Adipocyte (in vitro differentiated cells): ENCODE measurements around the gene DPP6.

Experiments used
- DNase-seq: peaks from one replicate; pipeline ENCODE4 v3.0.0-alpha.2; 2015; ENCODE audit warnings: low read depth
- H3K27me3 ChIP-seq: replicated peaks from 2 replicates; pipeline ENCODE4 v1.7.0; 2013; ENCODE audit warnings: mild to moderate bottlenecking, low read length, moderate library complexity; ENCODE audit not compliant: control insufficient read depth, insufficient read depth
- H3K36me3 ChIP-seq: 2 replicates; pipeline ENCODE4 v1.7.0; 2013; ENCODE audit warnings: low read length, mild to moderate bottlenecking, moderate library complexity; ENCODE audit not compliant: control insufficient read depth, insufficient read depth, severe bottlenecking
- H3K4me1 ChIP-seq: 2 replicates; pipeline ENCODE4 v1.7.0; 2013; ENCODE audit warnings: mild to moderate bottlenecking, low read length, moderate library complexity; ENCODE audit not compliant: control insufficient read depth, insufficient read depth
- H3K4me3 ChIP-seq: 2 replicates; pipeline ENCODE4 v1.7.0; 2013; ENCODE audit warnings: mild to moderate bottlenecking, low read length, moderate library complexity
- H3K9ac ChIP-seq: 2 replicates; pipeline ENCODE4 v1.7.0; 2013; ENCODE audit warnings: mild to moderate bottlenecking, low read length, moderate library complexity
- H3K9me3 ChIP-seq: 2 replicates; pipeline ENCODE4 v1.7.0; 2013; ENCODE audit warnings: mild to moderate bottlenecking, low read length, moderate library complexity; ENCODE audit not compliant: control insufficient read depth

The DPP6 gene

DNA sequence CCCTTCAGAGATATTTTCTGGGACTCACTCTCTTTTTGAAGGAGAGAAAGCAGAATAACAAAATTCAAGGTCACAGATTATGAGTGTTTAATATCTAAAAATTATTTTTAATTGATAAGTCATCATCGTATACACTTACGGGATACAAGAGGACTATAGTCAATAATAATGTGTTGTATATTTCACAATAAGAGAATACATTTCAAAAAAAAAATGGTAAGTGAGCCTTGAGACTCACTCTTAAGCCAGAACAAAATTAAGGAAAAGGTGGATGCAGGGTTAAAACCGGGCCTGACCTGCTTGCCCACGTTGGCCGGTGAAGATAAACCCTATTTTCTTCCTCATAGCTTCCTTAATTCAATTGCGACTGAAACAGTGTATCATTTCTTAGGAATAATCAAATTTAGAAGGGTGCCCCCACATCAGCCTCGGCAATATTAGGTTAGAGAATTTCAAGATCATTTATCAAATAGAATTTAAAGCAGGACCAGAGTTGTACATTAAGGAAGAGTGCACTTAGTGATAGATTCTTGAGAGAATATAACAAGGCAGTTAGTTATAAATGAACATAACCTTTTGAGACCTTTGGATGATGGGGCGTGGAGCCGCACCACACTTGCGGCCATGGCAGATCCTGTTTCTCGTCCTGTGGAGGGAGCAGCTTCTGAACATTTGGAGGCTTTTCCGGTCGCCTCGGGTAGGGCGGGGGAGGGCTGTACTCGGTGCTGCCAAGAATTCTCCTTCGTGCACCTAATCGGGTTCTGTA is 628.9 kb downstream of the DPP6 start:
- Histone ChIP-seq H3K4me3 (no peak overlapping the region), H3K9me3 (no peaks in the 10 kb centered on the region), H3K36me3 (no peaks in the 10 kb centered on the region), H3K9ac (no peak overlapping the region), H3K27me3 (no peaks in the 10 kb centered on the region), H3K4me1 (no peaks in the 10 kb centered on the region)
- no peak for DNase-seq

DNA sequence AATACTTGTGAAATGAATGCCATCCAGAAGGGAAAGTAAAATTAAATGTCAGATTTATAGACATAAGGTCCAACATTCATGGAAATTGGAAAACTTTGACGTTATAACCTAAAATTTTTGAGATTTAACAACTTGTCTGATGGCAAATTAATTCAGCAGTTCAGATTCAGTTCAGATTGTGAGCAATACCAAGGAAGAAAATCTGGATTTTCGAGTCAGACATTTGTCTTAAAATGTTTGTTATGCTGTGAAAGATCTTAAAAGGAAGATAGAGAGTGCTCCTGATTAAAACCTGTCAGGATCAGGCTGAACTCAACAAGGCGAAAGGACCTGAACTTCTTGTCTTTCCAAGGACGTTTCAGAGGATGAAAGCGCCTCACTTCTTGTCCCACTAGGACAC is 629.8 kb downstream of the DPP6 start:
- Histone ChIP-seq H3K9ac (no peak overlapping the region), H3K27me3 (no peaks in the 10 kb centered on the region), H3K4me3 (no peak overlapping the region), H3K4me1 (no peaks in the 10 kb centered on the region), H3K36me3 (no peaks in the 10 kb centered on the region), H3K9me3 (no peaks in the 10 kb centered on the region)
- no peak for DNase-seq

- Histone ChIP-seq H3K9ac (no peak overlapping the region), H3K9me3 (no peaks in the 10 kb centered on the region), H3K36me3 (no peaks in the 10 kb centered on the region), H3K4me1 (no peaks in the 10 kb centered on the region), H3K4me3 (no peak overlapping the region), H3K27me3 (no peaks in the 10 kb centered on the region)
- no peak for DNase-seq
Measured at GRCh38 chr7:154684666-154685563, 632.7 kb downstream of the DPP6 start.

- H3K9ac ChIP-seq, result no peak overlapping the region
- no peak overlapping the region for H3K4me3 ChIP-seq
Measured at GRCh38 chr7:154685564-154685901, 633.3 kb downstream of the DPP6 start.

DNA sequence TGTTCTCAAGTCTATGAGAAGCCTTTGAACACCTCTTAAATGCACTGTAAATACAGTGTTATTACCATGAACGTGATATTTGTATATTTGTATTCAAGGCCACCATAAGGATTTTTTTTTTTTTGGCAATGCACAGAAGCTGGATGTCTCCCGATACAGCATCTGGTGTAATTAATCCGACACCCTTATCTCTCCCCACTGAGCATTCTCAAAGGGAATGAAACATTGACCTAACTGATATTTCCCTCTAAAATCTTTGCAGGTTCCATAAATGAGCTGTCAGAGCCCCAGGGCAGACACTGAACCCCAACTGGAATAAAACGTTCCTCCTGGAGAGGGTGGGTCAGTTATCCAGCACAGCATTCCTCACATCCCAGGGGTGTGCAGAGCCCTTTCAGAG is 634.1 kb downstream of the DPP6 start:
- no peak overlapping the region for H3K4me3 ChIP-seq
- no peaks in the 10 kb centered on the region for H3K27me3 ChIP-seq
- H3K9ac ChIP-seq, result no peak overlapping the region
- H3K9me3 ChIP-seq, result peaks cover 5% of the 10 kb centered on the region
- H3K36me3 ChIP-seq, result no peaks in the 10 kb centered on the region
- DNase-seq, result no peak
- no peaks in the 10 kb centered on the region for H3K4me1 ChIP-seq

More at GRCh38 chr7:154685564-154685901, 633.3 kb downstream of the DPP6 start:
- H3K36me3 ChIP-seq, result no peaks in the 10 kb centered on the region
- no peaks in the 10 kb centered on the region for H3K27me3 ChIP-seq
- no peaks in the 10 kb centered on the region for H3K4me1 ChIP-seq
- no peak for DNase-seq
- peaks cover 3% of the 10 kb centered on the region for H3K9me3 ChIP-seq

- Histone ChIP-seq H3K4me1 (no peaks in the 10 kb centered on the region), H3K9me3 (peaks cover 5% of the 10 kb centered on the region)
Measured at GRCh38 chr7:154688952-154689351, 636.8 kb downstream of the DPP6 start.

GRCh38 chr7:154690411-154690810 is 638.2 kb downstream of the DPP6 start:
- H3K36me3 ChIP-seq, result no peaks in the 10 kb centered on the region
- no peak overlapping the region for H3K9ac ChIP-seq
- no peak overlapping the region for H3K4me3 ChIP-seq
- H3K27me3 ChIP-seq, result no peaks in the 10 kb centered on the region
- H3K9me3 ChIP-seq, result peaks cover 5% of the 10 kb centered on the region
- DNase-seq, result no peak
- H3K4me1 ChIP-seq, result no peaks in the 10 kb centered on the region

More at GRCh38 chr7:154688952-154689351, 636.8 kb downstream of the DPP6 start:
- no peak for DNase-seq
- no peak overlapping the region for H3K4me3 ChIP-seq
- H3K36me3 ChIP-seq, result no peaks in the 10 kb centered on the region
- H3K27me3 ChIP-seq, result no peaks in the 10 kb centered on the region
- H3K9ac ChIP-seq, result no peak overlapping the region

GRCh38 chr7:154693661-154694060 is 641.5 kb downstream of the DPP6 start:
- Histone ChIP-seq H3K4me1 (no peaks in the 10 kb centered on the region), H3K27me3 (no peaks in the 10 kb centered on the region), H3K36me3 (no peaks in the 10 kb centered on the region), H3K9me3 (peaks cover 5% of the 10 kb centered on the region), H3K4me3 (no peak overlapping the region), H3K9ac (no peak overlapping the region)
- DNase-seq, result no peak

- H3K4me3 ChIP-seq, result no peak overlapping the region
- no peaks in the 10 kb centered on the region for H3K4me1 ChIP-seq
- H3K9me3 ChIP-seq, result no peaks in the 10 kb centered on the region
- no peaks in the 10 kb centered on the region for H3K27me3 ChIP-seq
- no peaks in the 10 kb centered on the region for H3K36me3 ChIP-seq
- no peak overlapping the region for H3K9ac ChIP-seq
- no peak for DNase-seq
Measured at GRCh38 chr7:154695836-154696235, 643.6 kb downstream of the DPP6 start.

GRCh38 chr7:154696556-154696955 is 644.4 kb downstream of the DPP6 start:
- Histone ChIP-seq H3K9me3 (no peaks in the 10 kb centered on the region), H3K9ac (no peak overlapping the region), H3K4me3 (no peak overlapping the region), H3K27me3 (no peaks in the 10 kb centered on the region), H3K36me3 (no peaks in the 10 kb centered on the region), H3K4me1 (no peaks in the 10 kb centered on the region)
- no peak for DNase-seq

DNA sequence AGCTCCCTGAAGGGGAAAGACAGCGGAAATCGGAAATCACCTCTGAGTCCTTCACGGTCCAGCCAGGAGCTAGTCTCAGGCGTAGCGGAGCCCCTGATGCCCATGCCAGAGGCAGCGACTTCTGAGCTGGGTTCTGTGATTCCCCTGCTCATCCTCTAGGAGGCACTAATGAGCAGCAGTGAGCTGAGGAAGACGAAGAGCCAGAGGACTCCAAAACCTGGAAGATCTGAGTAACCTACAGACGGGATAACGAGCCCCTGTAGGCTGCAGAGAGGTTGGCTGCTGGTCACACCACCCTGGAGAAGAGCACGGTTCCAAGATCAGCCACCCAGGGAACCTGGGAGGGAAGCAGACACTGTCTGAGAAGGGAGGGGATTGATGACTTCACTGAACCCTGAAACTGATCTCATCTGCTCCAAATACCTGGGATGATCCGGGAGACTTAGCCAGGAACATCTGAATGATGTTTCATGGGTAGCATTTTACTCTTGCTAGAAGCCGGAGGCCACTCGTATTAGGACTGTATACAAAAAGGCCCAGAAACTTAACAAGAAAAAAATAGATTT is 646.6 kb downstream of the DPP6 start:
- no peak overlapping the region for H3K9ac ChIP-seq
- H3K36me3 ChIP-seq, result no peaks in the 10 kb centered on the region
- H3K9me3 ChIP-seq, result no peaks in the 10 kb centered on the region
- no peaks in the 10 kb centered on the region for H3K4me1 ChIP-seq
- H3K27me3 ChIP-seq, result no peaks in the 10 kb centered on the region
- DNase-seq, result no peak
- H3K4me3 ChIP-seq, result no peak overlapping the region
